Common myeloid progenitor, CD34-positive (primary cell): Measurements from ENCODE around the gene SYNJ2.
A peak's percentile ranks its signal among the peaks of the same experiment; 100 is the strongest.

Source experiments
- CTCF ChIA-PET: fragments of 350-600 bp; sonication (Branson Sonifier 250); formaldehyde crosslinking; loops from one replicate; lab custom pipeline; 2021; ENCODE audit warnings: antibody characterized with exemption; lab: Charles Lee
- POLR2A ChIA-PET: fragments of 350-600 bp; sonication (Branson Sonifier 250); formaldehyde crosslinking; loops from one replicate; lab custom pipeline; 2021; ENCODE audit warnings: antibody characterized with exemption; lab: Charles Lee
- DNase-seq, 3 donors: peaks; one replicate each; pipeline versions ENCODE4 v3.0.0 to v3.0.0-alpha.2; 2013
- H3K27ac ChIP-seq, 2 experiments: 1 replicate in 1 of 2; 2 replicates in 1 of 2; pipeline ENCODE4 v1.7.0; 2013; ENCODE audit warnings: inconsistent platforms in 2 of 2, low read length in 2 of 2, mild to moderate bottlenecking in 2 of 2, low read depth in 1 of 2, moderate library complexity in 1 of 2; ENCODE audit not compliant: severe bottlenecking in 2 of 2, insufficient read depth in 1 of 2, poor library complexity in 1 of 2
- H3K27me3 ChIP-seq, 5 experiments: replicated peaks in 2 of 5; 1 replicate in 3 of 5; 2 replicates in 2 of 5; pipeline versions ENCODE4 v1.6.1 to v1.7.0; 2013; ENCODE audit warnings: low read length in 4 of 5, mild to moderate bottlenecking in 2 of 5, moderate library complexity in 2 of 5, inconsistent platforms in 1 of 5; ENCODE audit not compliant: insufficient read depth in 5 of 5, control insufficient read depth in 4 of 5
- H3K36me3 ChIP-seq, 4 experiments: 1 replicate in 2 of 4; 2 replicates in 2 of 4; pipeline versions ENCODE4 v1.6.1 to v1.7.0; 2013; ENCODE audit warnings: low read length in 3 of 4, control low read depth in 1 of 4, mild to moderate bottlenecking in 1 of 4; ENCODE audit not compliant: control insufficient read depth in 4 of 4, insufficient read depth in 4 of 4
- H3K4me1 ChIP-seq, 4 experiments: 1 replicate in 3 of 4; 2 replicates in 1 of 4; pipeline versions ENCODE4 v1.6.1 to v1.7.1; 2013; ENCODE audit warnings: low read length in 3 of 4, mild to moderate bottlenecking in 3 of 4, control low read depth in 1 of 4, inconsistent platforms in 1 of 4, moderate library complexity in 1 of 4; ENCODE audit not compliant: control insufficient read depth in 4 of 4, insufficient read depth in 4 of 4; ENCODE audit errors: control extremely low read depth in 1 of 4
- H3K4me3 ChIP-seq, 7 experiments: 1 replicate in 4 of 7; 2 replicates in 3 of 7; pipeline versions ENCODE4 v1.5.1 to v1.7.0; 2013; ENCODE audit warnings: mild to moderate bottlenecking in 7 of 7, low read length in 6 of 7, moderate library complexity in 6 of 7, inconsistent platforms in 2 of 7, low read depth in 2 of 7, control low read depth in 1 of 7; ENCODE audit not compliant: insufficient read depth in 4 of 7, control insufficient read depth in 1 of 7; ENCODE audit errors: extremely low read depth in 1 of 7
- H3K9me3 ChIP-seq, 5 experiments: 1 replicate in 4 of 5; 2 replicates in 1 of 5; pipeline versions ENCODE4 v1.6.1 to v1.7.1; 2013; ENCODE audit warnings: low read length in 4 of 5, mild to moderate bottlenecking in 2 of 5, inconsistent platforms in 1 of 5, low read depth in 1 of 5, moderate library complexity in 1 of 5; ENCODE audit not compliant: control insufficient read depth in 4 of 5, insufficient read depth in 2 of 5; ENCODE audit errors: control extremely low read depth in 1 of 5
- WGBS: methylation state at CpG from one replicate; pipeline ENCODE4 v1.1.5; 2013; ENCODE audit not compliant: insufficient coverage; 5-methylcytosine and 5-hydroxymethylcytosine counted together

Gene SYNJ2

DNA sequence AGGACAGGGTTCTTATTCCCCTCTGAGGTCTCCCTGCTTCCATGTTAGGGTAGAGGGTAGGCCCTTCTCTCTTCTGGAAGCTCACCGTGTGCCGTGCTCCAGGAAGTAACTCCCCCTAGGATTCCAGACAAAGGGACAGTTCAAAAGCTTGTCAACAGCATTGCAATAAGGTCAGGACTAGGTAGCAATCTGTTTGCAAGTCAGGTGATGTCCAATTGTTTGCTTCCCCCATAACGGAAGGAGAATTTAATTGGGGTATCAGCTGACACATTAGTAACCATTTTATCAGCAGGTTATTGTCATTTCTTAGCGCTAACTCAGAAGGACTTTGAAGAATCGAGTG is 41.9 kb downstream of the SYNJ2 start:
- ChIA-PET POLR2A (no interaction called here), CTCF (no interaction called here)
- no peak for DNase-seq
- peaks cover 0 to 19% (median 15%) of the 10 kb centered on the region in 4 experiments for H3K36me3 ChIP-seq
- peaks cover 4 to 32% (median 31%) of the 10 kb centered on the region in 4 experiments for H3K4me1 ChIP-seq
- no peak overlapping the region for H3K27ac ChIP-seq
- H3K9me3 ChIP-seq: no peaks in the 10 kb centered on the region
- H3K27me3 ChIP-seq: no peaks in the 10 kb centered on the region
- WGBS: 100% methylated on average over 1 of the region's 5 CpGs
- H3K4me3 ChIP-seq: no peak overlapping the region

DNA sequence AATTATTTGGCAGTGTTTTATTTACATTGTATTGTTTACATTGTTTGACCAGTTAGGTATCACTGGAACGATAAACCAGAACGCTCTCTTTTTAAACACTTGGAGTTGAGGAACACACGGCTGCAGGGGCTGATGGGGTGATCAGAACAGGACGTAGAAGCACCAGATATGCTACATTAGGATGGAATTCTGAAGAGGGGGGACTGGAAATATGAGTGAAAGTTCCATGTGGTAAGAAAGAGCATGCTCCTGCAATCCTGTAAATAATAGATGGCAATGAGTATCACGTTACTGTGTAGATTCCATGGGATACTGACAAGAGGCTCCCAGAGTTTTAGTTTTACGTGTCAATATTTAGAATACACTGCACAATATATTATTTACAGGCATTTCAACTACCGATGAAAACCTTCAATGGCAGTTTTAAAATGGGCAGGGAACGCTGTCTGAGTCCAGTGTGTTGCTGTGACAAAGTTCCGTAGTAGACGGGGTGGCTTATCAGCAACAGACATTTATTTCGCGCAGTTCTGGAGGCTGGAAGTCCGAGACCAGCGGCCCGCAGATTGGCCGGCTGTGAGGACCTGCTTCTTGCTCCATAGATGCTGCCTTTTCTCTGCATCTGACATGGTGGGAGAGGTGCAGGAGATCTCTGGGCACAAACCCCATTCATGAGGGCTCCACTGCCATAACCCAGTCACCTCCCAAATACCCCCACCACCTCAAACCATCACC is 43.1 kb downstream of the SYNJ2 start:
- Histone ChIP-seq H3K4me1 (peaks cover 4 to 32% (median 31%) of the 10 kb centered on the region in 4 experiments), H3K4me3 (no peak overlapping the region), H3K27me3 (no peaks in the 10 kb centered on the region), H3K9me3 (no peaks in the 10 kb centered on the region), H3K27ac (no peak overlapping the region), H3K36me3 (peaks cover 0 to 11% (median 9%) of the 10 kb centered on the region in 4 experiments)
- 81% methylated on average over 15 of the region's 16 CpGs for WGBS
- ChIA-PET CTCF (interaction anchor here (3.0 kb wide), 1 partner anchor 77 kb away, joined by 10 read pairs; no protein-coding TSS in a partner anchor), POLR2A (no interaction called here)
- no peak for DNase-seq

DNA sequence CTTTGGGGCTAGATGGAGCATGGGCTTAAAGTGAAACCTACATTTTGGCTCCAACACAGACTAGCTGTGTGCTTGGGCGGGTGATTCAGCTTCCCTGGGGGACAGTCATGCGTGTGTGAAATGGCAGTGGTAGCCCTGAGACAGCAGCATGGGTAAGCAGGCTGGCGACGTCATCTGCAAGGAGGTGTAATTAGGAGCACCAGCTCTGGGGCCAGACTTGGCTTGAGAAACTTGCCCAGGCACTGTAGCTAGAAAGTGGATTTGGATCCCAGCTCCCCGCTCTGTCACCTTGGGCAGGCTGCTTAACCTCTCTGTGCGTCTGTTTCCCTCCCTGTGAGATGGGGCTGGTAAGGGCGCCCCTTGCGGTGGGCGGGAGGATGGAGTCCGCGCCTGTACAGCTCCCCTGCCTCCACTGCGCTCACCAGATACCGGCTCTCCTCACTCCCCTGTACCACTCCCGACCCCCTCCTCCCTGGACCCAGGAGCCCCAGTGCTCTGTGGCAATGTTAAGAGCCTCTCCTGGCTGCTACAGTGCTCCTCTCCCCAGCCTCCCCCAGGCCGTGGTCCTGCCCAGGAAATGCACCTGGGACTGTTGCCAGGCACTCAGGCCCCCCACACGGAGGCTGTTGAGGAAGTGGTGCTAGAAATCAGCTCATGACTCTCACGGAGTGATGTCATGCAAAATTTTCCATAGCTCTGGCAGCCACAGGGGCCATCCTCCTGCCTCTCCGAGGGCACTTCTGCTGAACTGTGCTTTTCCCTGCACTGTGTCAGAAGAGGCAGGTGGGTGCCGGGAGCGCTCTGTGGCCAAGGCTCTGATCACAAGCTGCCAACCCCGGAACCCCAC is 44.6 kb downstream of the SYNJ2 start:
- Histone ChIP-seq H3K4me3 (peak overlapping the region in 5 of 7 experiments; percentile 21 to 64 (median 48)), H3K27me3 (no peaks in the 10 kb centered on the region), H3K27ac (peak overlapping the region; percentile 68 to 86), H3K4me1 (peaks cover 4 to 37% (median 35%) of the 10 kb centered on the region in 4 experiments), H3K36me3 (peaks cover 0 to 3% (median under 1%) of the 10 kb centered on the region in 4 experiments), H3K9me3 (no peaks in the 10 kb centered on the region)
- ChIA-PET POLR2A (interaction anchor here (0.5 to 1.6 kb wide), 6 partner anchors 10 to 53 kb away, joined by 3 to 10 read pairs (median 4); partner anchors contain the start of gene SYNJ2), CTCF (interaction anchor here (0.6 to 9.1 kb wide), 26 partner anchors 9 to 1055 kb away, joined by 3 to 105 read pairs (median 6); no protein-coding TSS in a partner anchor)
- 14% methylated on average over 15 of the region's 21 CpGs for WGBS
- peak; percentile 99 to 100 (median 100) for DNase-seq

DNA sequence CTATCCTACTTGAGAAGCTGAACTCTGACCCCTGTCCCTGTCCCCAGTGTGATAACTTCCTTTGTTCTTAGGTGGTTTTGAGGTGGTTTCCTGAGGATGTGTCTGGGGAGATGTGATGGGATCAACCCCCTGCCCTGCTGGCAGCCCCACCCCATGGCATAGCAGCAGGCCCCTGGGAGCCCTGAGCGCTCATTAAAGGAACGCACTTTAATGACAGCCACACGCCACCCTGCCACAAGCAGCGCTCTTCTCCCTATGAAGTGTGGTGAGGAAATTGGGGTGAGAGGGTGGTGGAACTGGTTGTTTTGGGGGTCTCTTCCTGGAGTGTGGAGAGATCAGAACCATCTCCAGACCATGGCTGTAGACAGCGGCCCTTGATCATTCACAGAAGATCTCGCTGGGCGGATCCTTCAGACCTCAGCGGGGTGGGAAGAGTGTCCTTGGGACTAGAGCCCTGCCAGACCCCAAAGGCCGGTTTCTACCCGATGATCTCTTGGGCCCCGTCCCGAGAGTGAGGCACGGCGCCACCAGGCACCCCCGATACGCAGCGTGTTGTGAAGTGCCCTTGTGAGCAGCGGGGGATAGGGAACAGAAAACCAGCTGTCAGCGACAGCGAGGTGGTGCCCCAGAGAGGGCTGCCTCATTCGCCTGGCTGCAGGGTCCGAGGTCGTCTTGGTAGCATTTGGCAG is 45.4 kb downstream of the SYNJ2 start:
- Histone ChIP-seq H3K4me1 (peaks cover 4 to 45% (median 43%) of the 10 kb centered on the region in 4 experiments), H3K9me3 (no peaks in the 10 kb centered on the region), H3K4me3 (peak overlapping the region in 4 of 7 experiments; percentile 31 to 61 (median 43)), H3K36me3 (peaks cover 0 to 3% (median under 1%) of the 10 kb centered on the region in 4 experiments), H3K27me3 (no peaks in the 10 kb centered on the region), H3K27ac (peak overlapping the region; percentile 68 to 86)
- 62% methylated on average over 21 of the region's 23 CpGs for WGBS
- CTCF ChIA-PET: interaction anchor here (0.7 to 9.1 kb wide), 24 partner anchors 9 to 271 kb away, joined by 3 to 105 read pairs (median 6); no protein-coding TSS in a partner anchor
- POLR2A ChIA-PET: interaction anchor here (0.5 to 1.6 kb wide), 6 partner anchors 9 to 52 kb away, joined by 3 to 10 read pairs (median 4); partner anchors contain the start of gene SYNJ2
- DNase-seq: peak in 1 of 3 donors; percentile 58

DNA sequence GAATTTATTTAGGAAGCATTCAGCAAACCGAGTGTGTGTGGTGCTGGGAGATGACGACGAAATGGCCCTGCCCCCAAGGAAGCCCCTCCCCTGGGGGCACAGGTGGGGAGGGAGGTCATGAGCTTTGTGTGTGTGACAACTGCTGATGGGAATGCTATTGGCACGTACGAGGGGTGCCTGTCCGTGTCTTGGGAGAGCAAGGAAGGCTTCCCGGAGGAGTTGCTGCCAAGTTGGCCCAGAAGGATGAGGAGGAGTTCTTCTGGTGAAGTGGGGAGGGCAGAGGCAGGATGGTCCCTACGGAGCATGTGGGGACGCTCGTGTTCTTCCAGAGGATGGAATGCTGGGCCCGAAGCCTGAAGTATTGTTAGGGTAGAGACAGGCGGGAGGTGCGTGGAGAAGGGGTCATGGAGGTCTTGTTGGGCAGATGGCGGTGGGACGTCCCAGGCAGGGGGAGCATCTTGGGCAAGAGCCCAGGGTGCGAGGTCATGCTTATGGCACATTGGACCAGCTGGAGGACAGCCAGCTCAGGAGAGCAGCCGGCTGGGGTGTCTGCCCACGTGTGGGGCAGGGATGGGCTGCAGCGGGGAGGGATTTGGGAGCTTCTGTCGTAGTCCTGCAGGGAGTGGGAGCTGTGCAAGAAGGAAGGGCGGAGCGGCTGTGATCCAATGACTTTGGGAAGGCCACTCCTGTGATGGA is 46.1 kb downstream of the SYNJ2 start:
- WGBS: 89% methylated on average over 22 of the region's 22 CpGs

DNA sequence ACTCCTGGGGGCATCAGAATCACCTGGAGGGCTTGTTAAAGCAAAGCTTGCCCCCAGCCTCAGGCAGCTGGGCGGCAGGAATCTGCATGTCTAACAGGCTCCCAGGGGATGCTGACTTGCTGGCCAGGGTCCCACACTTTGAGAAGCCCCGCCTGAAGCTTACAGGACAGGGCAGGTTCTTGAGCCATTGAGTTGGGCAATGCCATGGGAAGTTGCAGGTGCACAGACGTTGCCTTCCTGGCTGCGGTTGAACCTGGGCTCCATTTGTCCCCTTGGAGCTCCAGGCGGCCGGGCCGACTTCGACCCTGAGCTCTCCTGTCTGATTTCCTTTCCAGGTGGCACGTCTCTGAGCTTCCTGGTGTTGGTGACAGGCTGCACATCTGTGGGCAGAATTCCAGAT is 46.8 kb downstream of the SYNJ2 start:
- CTCF ChIA-PET: interaction anchor here (1.1 to 9.1 kb wide), 7 partner anchors 10 to 43 kb away, joined by 3 to 105 read pairs (median 5); no protein-coding TSS in a partner anchor

More for the DNA sequence above, 46.1 kb downstream of the SYNJ2 start:
- ChIA-PET CTCF (interaction anchor here (1.1 to 9.1 kb wide), 8 partner anchors 11 to 80 kb away, joined by 4 to 105 read pairs (median 9); no protein-coding TSS in a partner anchor), POLR2A (interaction anchor here (0.8 kb wide), 1 partner anchor 11 kb away, joined by 3 read pairs; no protein-coding TSS in a partner anchor)
- Histone ChIP-seq H3K36me3 (peaks cover 0 to 3% (median 1%) of the 10 kb centered on the region in 4 experiments), H3K27me3 (no peaks in the 10 kb centered on the region), H3K4me1 (peaks cover 4 to 50% (median 47%) of the 10 kb centered on the region in 4 experiments), H3K27ac (no peak overlapping the region), H3K9me3 (no peaks in the 10 kb centered on the region), H3K4me3 (peak overlapping the region in 1 of 7 experiments; percentile 38)
- no peak for DNase-seq

More for the DNA sequence above, 46.8 kb downstream of the SYNJ2 start:
- DNase-seq: no peak
- no peak overlapping the region for H3K27ac ChIP-seq
- peaks cover 4 to 50% (median 47%) of the 10 kb centered on the region in 4 experiments for H3K4me1 ChIP-seq
- no peaks in the 10 kb centered on the region for H3K9me3 ChIP-seq
- POLR2A ChIA-PET: interaction anchor here (0.8 kb wide), 1 partner anchor 11 kb away, joined by 3 read pairs; no protein-coding TSS in a partner anchor
- peaks cover 0 to 8% (median 5%) of the 10 kb centered on the region in 4 experiments for H3K36me3 ChIP-seq
- 92% methylated on average over 9 of the region's 9 CpGs for WGBS
- no peak overlapping the region for H3K4me3 ChIP-seq
- H3K27me3 ChIP-seq: no peaks in the 10 kb centered on the region
